K562 (cell line): ENCODE data around the gene ZNF215. TPM values are rescaled to one million over a fixed set of nuclear protein-coding genes. Genes with fewer than 3 reads are reported as not detected.

ENCODE experiments used
- polyA plus RNA-seq, 8 experiments: library from polyadenylated mRNA; depleted of rRNA in 4 of 8; stranded (reverse) in 5 of 8; unstranded in 3 of 8; fragments of >200 nt; fragmentation: Nextera tagmentation in 2 of 8; fragmentation: Illumina TruSeq in 1 of 8; extraction: Ambion mirVana in 2 of 8; extraction: Trizol in 1 of 8; gene quantifications; 2 replicates each; pipeline versions ENCODE4 v1.2.1 to v1.2.3, GENCODE V29; 2011 to 2014; ENCODE audit warnings: inconsistent platforms in 1 of 8, missing spikeins in 1 of 8
- total RNA-seq, 7 experiments: library from RNA; depleted of rRNA in 6 of 7; stranded (reverse); fragments of >200 nt in 6 of 7; fragmentation: Illumina TruSeq in 2 of 7; extraction: Trizol in 2 of 7; gene quantifications; 2 replicates each; pipeline versions ENCODE4 v1.2.1 to v1.2.3, GENCODE V29; 2011 to 2021; ENCODE audit warnings: low replicate concordance in 1 of 7
- TF ChIP-seq, protein P1 (sequence below), 2 experiments: fragments of 450-650 bp in 1 of 2; sonication (generic) in 1 of 2; formaldehyde crosslinking in 1 of 2; IDR thresholded peaks; 2 replicates each; pipeline versions ENCODE4 v1.7.1 to v1.9.0; 2016 to 2022; ENCODE audit warnings: inconsistent platforms in 1 of 2, mild to moderate bottlenecking in 1 of 2, missing genetic modification reagents in 1 of 2
- TF ChIP-seq, protein P2 (sequence below): fragments of 450-650 bp; IDR thresholded peaks from 2 replicates; pipeline ENCODE4 v1.6.1; 2018; ENCODE audit not compliant: partially characterized antibody
- TF ChIP-seq, protein P3 (sequence below): fragments of 450-650 bp; IDR thresholded peaks from 2 replicates; pipeline ENCODE4 v1.6.1; 2017; ENCODE audit warnings: antibody characterized with exemption

ZNF215 gene
- total and polyA plus RNA-seq, 9 of the 15 experiments (the other 6 are each of a cell fraction or from before 2014, with no cell fraction given) = 11.2 to 19.1 (median 14.2) TPM

DNA sequence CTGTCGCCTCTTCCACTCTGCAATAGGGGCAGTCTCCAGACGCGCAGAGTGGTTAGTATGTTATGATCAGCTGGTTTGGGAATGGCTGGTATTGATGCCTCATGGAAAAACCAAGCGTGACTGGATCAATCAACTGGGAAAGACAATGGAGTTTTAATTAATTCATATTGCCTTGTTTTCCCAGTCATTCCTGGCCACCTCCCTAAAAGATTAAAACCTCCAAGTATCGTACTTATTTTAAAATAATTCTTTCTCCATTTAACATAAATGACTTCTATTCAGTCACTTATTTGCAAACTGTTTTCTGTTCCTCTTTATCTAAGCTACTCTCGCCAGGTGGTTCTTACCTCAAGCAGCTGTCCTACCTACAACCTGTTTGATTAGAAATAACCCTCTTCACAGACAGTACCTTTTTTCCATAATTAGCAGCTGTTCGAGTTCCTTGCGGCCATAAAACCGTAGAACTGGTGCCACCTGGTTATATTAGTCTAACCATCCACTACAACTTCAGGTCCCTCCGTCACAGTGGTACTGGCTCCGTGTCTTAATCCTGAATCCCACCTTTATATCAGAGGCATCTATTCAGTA is 898 bp downstream of the ZNF215 start (continued):
- TF ChIP-seq, protein P1, sequence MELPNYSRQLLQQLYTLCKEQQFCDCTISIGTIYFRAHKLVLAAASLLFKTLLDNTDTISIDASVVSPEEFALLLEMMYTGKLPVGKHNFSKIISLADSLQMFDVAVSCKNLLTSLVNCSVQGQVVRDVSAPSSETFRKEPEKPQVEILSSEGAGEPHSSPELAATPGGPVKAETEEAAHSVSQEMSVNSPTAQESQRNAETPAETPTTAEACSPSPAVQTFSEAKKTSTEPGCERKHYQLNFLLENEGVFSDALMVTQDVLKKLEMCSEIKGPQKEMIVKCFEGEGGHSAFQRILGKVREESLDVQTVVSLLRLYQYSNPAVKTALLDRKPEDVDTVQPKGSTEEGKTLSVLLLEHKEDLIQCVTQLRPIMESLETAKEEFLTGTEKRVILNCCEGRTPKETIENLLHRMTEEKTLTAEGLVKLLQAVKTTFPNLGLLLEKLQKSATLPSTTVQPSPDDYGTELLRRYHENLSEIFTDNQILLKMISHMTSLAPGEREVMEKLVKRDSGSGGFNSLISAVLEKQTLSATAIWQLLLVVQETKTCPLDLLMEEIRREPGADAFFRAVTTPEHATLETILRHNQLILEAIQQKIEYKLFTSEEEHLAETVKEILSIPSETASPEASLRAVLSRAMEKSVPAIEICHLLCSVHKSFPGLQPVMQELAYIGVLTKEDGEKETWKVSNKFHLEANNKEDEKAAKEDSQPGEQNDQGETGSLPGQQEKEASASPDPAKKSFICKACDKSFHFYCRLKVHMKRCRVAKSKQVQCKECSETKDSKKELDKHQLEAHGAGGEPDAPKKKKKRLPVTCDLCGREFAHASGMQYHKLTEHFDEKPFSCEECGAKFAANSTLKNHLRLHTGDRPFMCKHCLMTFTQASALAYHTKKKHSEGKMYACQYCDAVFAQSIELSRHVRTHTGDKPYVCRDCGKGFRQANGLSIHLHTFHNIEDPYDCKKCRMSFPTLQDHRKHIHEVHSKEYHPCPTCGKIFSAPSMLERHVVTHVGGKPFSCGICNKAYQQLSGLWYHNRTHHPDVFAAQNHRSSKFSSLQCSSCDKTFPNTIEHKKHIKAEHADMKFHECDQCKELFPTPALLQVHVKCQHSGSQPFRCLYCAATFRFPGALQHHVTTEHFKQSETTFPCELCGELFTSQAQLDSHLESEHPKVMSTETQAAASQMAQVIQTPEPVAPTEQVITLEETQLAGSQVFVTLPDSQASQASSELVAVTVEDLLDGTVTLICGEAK (IDR thresholded peaks at IDR 0.05) = no peak
- TF ChIP-seq, protein P1 (CRISPR knock-in tag; IDR thresholded peaks at IDR 0.05) = no peak
- TF ChIP-seq, protein P2, sequence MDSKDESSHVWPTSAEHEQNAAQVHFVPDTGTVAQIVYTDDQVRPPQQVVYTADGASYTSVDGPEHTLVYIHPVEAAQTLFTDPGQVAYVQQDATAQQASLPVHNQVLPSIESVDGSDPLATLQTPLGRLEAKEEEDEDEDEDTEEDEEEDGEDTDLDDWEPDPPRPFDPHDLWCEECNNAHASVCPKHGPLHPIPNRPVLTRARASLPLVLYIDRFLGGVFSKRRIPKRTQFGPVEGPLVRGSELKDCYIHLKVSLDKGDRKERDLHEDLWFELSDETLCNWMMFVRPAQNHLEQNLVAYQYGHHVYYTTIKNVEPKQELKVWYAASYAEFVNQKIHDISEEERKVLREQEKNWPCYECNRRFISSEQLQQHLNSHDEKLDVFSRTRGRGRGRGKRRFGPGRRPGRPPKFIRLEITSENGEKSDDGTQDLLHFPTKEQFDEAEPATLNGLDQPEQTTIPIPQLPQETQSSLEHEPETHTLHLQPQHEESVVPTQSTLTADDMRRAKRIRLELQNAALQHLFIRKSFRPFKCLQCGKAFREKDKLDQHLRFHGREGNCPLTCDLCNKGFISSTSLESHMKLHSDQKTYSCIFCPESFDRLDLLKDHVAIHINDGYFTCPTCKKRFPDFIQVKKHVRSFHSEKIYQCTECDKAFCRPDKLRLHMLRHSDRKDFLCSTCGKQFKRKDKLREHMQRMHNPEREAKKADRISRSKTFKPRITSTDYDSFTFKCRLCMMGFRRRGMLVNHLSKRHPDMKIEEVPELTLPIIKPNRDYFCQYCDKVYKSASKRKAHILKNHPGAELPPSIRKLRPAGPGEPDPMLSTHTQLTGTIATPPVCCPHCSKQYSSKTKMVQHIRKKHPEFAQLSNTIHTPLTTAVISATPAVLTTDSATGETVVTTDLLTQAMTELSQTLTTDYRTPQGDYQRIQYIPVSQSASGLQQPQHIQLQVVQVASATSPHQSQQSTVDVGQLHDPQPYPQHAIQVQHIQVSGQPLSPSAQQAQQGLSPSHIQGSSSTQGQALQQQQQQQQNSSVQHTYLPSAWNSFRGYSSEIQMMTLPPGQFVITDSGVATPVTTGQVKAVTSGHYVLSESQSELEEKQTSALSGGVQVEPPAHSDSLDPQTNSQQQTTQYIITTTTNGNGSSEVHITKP = peak; percentile 65
- TF ChIP-seq, protein P3, sequence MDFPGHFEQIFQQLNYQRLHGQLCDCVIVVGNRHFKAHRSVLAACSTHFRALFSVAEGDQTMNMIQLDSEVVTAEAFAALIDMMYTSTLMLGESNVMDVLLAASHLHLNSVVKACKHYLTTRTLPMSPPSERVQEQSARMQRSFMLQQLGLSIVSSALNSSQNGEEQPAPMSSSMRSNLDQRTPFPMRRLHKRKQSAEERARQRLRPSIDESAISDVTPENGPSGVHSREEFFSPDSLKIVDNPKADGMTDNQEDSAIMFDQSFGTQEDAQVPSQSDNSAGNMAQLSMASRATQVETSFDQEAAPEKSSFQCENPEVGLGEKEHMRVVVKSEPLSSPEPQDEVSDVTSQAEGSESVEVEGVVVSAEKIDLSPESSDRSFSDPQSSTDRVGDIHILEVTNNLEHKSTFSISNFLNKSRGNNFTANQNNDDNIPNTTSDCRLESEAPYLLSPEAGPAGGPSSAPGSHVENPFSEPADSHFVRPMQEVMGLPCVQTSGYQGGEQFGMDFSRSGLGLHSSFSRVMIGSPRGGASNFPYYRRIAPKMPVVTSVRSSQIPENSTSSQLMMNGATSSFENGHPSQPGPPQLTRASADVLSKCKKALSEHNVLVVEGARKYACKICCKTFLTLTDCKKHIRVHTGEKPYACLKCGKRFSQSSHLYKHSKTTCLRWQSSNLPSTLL = no peak
